HG02623 (cell line): ENCODE data around the gene TAS2R60.
"Not testable (repeated sequence)": the region's sequence is repeated elsewhere in the genome, so short reads cannot be mapped to it uniquely, and the experiment has no call there.

Experiments used
- ATAC-seq: cut with Tn5 transposase; IDR thresholded peaks from one replicate; pipeline ENCODE4 v1.9.1; 2021; ENCODE audit warnings: moderate library complexity; ENCODE audit not compliant: unreplicated experiment

TAS2R60 gene

GRCh38 chr7:143443153-143443552 lies at the start of gene TAS2R60:
TSS of gene TAS2R60 (plus strand) at chr7:143443453. CDS start at chr7:143443453, 0 bp downstream.
- no peak for ATAC-seq

- ATAC-seq, result no peak
Measured at GRCh38 chr7:143394068-143394467, 49.2 kb upstream of the TAS2R60 start.

- ATAC-seq, result no peak
Measured at GRCh38 chr7:143394777-143395176, 48.5 kb upstream of the TAS2R60 start.

- ATAC-seq, result no peak
Measured at GRCh38 chr7:143395187-143396149, 47.8 kb upstream of the TAS2R60 start.

- no peak for ATAC-seq
Measured at GRCh38 chr7:143396182-143396581, 47.1 kb upstream of the TAS2R60 start.

GRCh38 chr7:143396625-143397556 lies 46.4 kb upstream of the TAS2R60 start:
- no peak for ATAC-seq

GRCh38 chr7:143397710-143398530 lies 45.3 kb upstream of the TAS2R60 start:
- ATAC-seq, result no peak

GRCh38 chr7:143398616-143399015 lies 44.6 kb upstream of the TAS2R60 start:
- no peak for ATAC-seq

- no peak for ATAC-seq
Measured at GRCh38 chr7:143399151-143399550, 44.1 kb upstream of the TAS2R60 start.

- ATAC-seq, result no peak
Measured at GRCh38 chr7:143399642-143400041, 43.6 kb upstream of the TAS2R60 start.

- no peak for ATAC-seq
Measured at GRCh38 chr7:143401265-143401664, 42.0 kb upstream of the TAS2R60 start.

- not testable (repeated sequence) for ATAC-seq
Measured at GRCh38 chr7:143402233-143402632, 41.0 kb upstream of the TAS2R60 start.

GRCh38 chr7:143405173-143406001 lies 37.9 kb upstream of the TAS2R60 start:
- ATAC-seq, result no peak

- ATAC-seq, result no peak
Measured at GRCh38 chr7:143406002-143406357, 37.3 kb upstream of the TAS2R60 start.

GRCh38 chr7:143407287-143408251 lies 35.7 kb upstream of the TAS2R60 start:
- ATAC-seq, result no peak

- no peak for ATAC-seq
Measured at GRCh38 chr7:143408252-143408685, 35.0 kb upstream of the TAS2R60 start.

- no peak for ATAC-seq
Measured at GRCh38 chr7:143408686-143409561, 34.3 kb upstream of the TAS2R60 start, which contains the start of gene EPHA1. TSS of gene EPHA1 (minus strand) at chr7:143408856. CDS start at chr7:143408805, 51 bp downstream.
